ENCODE results near the gene BID.

DNA sequence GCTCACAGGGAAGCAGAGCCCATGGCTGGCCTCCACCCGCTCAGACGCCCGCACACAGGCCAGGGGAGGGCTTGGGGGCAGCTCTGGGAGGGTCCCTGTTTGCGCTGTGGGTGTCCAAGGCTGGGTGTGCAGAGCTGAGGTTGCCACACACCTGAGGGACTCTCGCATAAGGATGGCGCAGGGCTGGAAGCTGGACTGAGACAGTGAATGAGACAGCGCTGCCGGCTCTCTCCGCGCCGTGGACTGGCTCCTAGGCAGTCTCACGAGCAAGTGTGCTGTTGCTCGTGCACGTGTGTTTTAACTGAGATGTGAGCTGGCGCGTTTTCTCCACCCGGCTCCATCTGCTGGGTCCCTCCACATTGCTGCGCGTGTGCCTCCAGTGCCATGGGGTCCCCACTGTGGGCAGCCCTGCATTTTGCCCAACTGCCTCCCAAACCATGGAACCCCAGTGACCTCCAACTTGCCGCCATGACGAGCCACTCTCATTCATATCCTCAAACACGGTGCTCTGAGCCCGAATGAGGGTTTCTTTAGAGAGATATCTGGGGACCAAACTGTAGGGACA, 4.2 kb upstream of the BID start:
- TF ChIP-seq SP1 (IDR thresholded peaks at IDR 0.05; ENCODE audit: low read depth, low read length) (no peak), LARP7 (IDR thresholded peaks at IDR 0.05) (no peak), CTCF (IDR thresholded peaks at IDR 0.05 in 2 of 3, conservative IDR thresholded peaks at IDR 0.05 in 1 of 3; ENCODE audit: control insufficient read depth in 2 of 3, extremely low read depth in 1 of 3, insufficient read depth in 1 of 3, low read depth in 3 of 3, low read length in 3 of 3) (no peak), ZNF274 (IDR thresholded peaks at IDR 0.05; ENCODE audit: insufficient read depth, insufficient read length) (no peak), KAT2A (conservative IDR thresholded peaks at IDR 0.05; ENCODE audit: control insufficient read depth, low read depth, low read length) (no peak), FOS (IDR thresholded peaks at IDR 0.05; ENCODE audit: borderline replicate concordance, extremely low read depth, insufficient read length) (no peak), POLR2A (IDR thresholded peaks at IDR 0.05; ENCODE audit: low read depth, low read length) (peak; percentile 67), HCFC1 (IDR thresholded peaks at IDR 0.05; ENCODE audit: low read length) (no peak), RELA (IDR thresholded peaks at IDR 0.05; ENCODE audit: borderline replicate concordance, partially characterized antibody) (no peak), EZH2 (IDR thresholded peaks at IDR 0.05; ENCODE audit: borderline replicate concordance, control insufficient read depth, low read depth, low read length) (no peak), NBN (IDR thresholded peaks at IDR 0.05) (no peak), MAX (IDR thresholded peaks at IDR 0.05; ENCODE audit: low read depth, low read length) (no peak)

Measured in GM12878 (cell line).